HG03139 (cell line): ENCODE measurements around the gene SPP1.

Experiments used
- ATAC-seq: cut with Tn5 transposase; IDR thresholded peaks from one replicate; pipeline ENCODE4 v1.9.1; 2021; ENCODE audit not compliant: unreplicated experiment

SPP1 gene

DNA sequence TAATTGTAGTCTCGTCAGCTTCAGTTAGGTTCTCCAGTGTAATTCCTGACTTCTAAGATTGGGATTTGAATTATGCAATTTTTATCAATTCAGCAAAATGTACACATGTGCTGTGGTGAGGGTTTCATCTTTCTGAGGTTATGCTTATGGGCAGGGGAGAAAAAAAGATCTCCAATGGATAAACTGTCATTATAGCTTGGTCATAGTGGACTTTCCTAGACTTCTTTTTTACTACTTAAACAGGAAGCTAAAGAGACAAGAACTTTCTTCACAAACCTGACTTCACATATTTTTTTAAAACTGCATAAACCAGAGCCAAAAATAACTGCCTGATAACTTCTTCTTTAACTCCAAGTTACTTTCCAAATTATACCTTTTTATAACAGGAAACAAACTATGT lies 21.7 kb upstream of the SPP1 start:
- ATAC-seq = no peak

DNA sequence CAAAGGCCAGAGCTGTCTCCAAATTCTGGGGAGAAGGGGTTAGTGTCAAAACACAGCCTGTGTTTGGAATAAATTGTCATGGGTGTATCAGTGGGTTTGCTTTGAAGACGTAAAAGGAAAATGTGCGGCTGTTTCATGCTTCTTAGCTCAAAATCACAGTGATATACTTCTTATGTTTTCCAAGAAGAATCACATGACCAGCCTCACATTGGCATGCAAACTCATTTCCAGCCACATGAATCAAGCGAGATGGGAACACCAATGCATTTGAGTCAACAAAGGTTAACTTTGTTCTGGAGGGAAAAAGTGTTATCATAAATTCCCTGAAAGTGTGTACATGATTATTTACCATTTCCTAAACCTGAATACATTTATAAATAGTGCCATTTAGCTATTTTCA lies 19.0 kb upstream of the SPP1 start:
- no peak for ATAC-seq

DNA sequence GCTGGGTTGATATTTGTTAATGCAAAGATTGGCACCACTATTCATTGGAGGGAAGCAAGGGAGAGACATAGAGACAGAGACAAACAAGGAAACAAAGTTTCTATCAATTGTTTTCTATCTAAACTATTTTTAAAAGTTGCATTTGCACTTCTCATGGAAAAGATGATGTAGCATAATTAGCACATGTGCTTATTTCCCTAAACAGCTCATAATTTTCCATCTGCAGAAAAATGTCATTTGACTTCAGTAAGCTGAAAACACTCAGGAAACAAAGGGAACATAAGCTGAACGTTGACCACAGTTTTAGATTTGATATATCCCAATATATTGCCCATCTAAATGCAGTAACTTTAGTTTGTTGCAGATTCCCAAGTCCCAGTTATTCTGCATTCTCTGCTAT lies 18.5 kb upstream of the SPP1 start:
- ATAC-seq = no peak

DNA sequence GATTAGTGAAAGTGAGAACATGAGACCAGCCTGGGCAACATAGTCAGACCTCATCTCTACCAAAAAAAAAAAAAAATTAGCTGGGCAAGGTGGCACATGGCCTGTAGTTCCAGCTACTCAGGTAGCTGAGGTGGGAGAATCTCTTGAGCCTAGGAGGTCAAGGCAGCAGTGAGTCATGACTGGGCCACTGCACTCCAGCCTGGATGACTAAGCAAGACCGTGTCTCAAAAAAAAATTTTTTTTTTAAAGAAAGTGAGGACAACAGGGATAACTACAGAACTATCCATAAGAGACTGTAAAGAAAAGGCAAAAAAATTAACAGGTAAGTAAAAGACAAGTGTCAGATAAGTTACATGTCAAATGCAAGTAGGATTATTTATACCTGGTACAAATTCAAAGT lies 13.5 kb upstream of the SPP1 start:
- no peak for ATAC-seq

DNA sequence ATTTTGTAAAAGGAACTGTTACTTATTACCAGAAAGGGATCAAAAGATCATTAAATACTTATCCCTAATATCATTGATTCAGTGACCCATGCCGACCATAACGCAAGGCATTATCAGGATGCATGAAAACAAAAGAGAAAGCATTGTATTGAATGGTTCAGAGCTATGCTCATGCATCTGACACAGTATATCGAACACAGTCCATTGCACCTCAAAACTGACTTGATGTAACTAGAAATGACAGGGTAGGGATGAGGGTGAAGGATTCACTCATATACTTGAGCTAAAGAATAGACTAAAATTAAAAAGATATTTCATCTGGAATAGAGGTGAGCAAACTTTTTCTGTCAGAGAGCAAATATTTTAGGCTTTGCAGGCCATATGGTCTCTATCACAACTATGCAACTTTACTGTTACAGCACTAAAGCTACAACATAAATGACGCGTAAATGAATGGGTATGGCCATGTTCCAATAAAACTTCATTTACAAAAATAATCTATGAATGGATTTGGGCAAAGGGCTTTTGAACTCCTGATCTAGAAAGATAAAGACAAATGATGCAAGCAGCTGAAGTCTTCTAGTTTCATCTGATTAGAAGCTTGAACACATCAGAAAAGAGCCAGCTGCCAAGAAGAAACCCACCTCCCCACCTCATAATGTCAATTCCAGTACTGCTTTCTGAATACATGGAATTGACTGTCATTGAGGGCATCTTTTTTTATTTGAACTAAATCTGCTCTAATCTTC lies 12.9 kb upstream of the SPP1 start:
- ATAC-seq = no peak

DNA sequence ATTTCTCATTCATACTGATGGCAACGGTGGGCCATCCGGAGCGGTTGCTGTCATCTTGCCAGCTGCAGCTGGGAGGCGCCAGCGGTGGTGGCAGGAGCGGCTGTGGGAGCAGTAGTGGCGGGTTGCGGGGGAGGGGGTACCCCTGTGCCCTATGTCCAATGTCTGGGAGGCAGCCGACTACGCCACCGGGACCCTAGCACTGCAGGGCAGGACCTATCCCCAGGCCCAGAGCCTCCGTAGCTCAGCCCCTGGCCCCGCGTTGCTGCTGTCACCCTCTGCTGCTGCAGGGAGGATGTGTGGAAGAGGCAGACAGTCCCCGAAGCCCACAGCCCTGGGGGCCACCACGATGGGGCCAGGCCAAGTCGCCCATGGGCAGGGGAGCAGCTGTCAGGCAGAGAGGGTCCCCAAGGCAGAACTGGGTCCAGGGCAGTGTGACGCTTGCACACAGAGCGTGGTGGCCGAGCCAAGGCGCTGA lies 10.0 kb upstream of the SPP1 start:
- no peak for ATAC-seq

DNA sequence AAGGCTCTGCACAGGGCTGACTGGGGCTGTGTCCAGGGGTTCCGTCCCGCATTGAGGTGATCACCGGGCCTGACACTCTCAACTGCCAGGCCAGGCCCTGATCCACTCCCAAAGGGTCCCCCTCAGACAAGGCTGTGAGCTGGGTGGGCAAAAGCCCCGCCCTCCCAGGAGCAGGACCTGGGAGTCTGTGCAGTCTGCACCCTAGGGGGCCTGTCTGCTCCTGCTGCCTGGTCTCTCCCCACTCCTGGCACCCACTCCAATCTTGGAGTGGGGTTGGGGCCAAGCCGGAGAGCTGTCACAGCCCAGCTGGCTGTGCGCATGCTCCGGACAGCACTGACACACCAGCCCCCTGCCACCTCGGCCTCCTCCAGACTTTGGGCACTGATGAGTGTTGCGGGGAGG lies 9.4 kb upstream of the SPP1 start:
- no peak for ATAC-seq

DNA sequence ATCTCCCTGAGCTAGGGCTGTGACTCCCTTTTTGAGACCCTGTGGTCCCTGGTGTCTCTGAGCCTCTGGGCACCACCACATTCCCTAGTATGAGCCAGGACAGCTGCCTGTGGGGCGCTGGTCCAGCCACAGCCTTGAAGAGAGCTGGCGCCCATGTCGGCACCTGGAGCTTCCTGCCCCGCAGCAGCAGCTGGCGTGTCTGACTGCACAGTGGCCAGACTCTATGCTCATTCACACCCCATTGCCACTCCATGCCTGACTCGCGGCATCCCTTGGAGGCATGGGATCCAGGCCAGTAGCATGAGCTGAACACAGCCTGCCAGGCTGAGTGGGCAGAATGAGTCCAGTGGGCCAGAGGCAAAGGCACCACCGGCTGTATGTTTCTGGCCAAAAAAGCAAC lies 8.3 kb upstream of the SPP1 start:
- no peak for ATAC-seq

DNA sequence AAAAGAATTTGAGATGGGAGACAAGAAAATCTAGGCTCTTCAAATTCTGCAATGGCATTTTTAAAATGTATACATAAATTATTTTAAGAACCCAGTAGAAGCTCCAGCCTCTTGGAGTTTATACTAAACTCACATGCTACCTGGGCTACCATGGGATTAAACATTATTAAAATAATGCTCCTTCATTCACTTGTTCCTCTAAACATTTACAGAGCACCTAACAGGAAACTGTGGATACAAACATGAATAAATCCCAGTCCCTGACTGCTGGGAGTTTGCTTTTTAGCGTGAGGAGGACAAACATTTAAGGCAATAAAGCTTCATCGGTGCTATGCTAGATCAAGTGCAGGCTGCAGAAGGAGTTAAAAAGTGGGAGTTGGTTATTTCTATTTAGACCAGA lies 5.4 kb upstream of the SPP1 start:
- ATAC-seq = no peak

DNA sequence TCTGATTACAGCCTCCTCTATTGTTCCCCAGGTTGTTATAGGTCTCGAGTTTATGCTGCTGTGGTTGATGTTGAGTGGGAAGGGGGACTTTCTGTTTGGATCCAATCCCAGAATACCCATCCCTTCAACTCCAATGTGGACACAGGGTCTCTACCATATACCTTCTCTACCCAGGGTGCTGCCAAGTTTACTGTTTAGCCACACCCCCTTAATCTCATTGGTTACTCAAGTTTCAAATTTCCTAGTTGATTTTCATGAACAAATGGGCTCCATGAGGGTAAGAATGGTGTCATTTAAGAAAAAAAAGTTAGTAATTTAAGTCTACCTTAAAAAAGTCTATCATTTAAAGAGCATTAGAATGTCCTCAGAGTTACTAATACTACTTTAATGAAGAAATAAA lies 3.6 kb upstream of the SPP1 start:
- ATAC-seq = no peak

DNA sequence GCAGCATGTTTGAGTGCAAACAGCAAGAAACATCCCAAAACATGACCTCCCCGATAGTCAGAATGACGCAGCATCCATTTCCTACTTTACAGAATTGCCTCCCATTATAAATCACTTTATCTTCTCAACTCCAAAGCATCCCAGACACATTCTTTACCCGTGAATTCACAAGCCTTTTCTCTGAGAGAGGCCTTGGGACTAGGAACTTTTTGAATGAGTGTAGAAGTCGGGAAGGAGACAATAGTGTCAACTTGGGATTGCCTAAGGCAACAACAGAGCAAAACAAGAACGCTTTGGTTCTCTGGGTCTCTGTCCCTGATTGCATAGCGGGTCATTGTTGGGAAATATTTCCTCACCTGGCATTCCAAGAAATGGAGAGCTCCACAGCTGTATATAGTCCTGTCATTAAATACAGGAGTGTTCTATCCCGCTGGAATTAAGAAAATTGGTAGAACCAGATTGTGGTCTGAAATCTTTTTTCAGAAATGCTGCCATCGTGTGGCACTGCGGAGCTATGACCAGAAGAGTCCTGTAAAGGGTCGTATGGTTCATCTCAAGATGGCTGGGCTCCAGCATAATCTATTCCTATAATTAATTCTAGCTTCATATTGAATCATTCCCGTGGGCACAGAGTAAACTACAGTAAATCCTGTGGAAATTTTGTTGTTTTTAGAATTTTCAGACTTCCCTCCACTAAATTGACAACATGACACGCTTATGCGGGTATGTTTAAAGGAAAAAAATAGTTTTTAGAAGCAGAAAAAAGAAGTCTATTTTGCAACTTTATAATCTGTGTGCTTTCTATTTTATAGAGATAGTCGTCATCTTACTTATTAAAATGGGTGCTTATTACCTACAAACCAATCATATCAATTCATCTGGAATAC lies 2.0 kb upstream of the SPP1 start:
- ATAC-seq = peak; percentile 44

DNA sequence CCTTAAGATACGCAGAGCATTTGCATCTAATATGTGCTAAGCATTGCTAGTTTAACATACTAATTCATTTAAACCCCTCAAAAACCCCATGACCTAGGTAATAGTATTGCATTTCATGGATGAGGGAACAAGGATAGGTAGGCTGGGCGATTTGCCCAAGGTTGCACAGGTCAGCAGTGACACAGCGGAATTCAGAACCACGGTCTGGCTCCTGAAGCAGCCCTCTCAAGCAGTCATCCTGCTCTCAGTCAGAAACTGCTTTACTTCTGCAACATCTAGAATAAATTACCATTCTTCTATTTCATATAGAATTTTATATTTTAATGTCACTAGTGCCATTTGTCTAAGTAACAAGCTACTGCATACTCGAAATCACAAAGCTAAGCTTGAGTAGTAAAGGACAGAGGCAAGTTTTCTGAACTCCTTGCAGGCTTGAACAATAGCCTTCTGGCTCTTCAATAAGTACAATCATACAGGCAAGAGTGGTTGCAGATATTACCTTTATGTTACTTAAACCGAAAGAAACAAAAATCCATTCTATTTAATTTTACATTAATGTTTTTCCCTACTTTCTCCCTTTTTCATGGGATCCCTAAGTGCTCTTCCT lies 555 bp upstream of the SPP1 start:
- ATAC-seq = peak; percentile 28

DNA sequence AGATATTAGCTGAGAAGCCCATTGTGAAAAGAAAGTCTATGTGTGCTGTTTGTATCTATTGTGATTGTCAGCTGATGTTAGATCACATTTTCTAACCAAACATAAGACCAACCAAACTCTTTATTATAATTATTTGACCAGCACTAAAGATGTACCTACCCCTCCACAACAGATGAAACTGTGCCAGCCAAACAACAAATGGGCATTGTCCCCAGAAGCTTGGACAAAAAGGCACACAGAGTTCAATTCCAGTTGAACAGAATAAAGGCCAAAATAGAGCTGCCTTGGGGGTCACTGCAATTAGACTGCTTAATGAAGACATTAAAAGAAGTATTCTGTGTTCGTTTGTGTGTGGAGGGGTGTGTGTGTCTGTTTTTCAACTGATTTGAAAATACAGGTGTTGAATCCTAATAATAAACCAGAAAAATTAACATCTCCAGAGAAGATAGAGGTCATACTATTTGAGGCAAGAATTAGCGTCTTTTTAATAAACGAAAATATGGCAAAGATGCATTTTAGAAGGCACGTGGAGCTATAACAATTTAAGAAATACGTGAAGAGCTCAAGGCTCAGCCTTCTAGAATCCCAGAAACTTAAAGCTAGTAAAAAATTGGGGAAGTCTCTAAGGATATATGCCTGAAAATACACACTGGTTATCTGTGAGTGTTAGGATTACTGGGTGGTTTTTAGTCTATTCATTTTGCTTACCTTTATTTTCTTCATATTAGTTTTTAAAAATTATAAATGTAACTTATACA lies 2.2 kb downstream of the SPP1 start:
- no peak for ATAC-seq

DNA sequence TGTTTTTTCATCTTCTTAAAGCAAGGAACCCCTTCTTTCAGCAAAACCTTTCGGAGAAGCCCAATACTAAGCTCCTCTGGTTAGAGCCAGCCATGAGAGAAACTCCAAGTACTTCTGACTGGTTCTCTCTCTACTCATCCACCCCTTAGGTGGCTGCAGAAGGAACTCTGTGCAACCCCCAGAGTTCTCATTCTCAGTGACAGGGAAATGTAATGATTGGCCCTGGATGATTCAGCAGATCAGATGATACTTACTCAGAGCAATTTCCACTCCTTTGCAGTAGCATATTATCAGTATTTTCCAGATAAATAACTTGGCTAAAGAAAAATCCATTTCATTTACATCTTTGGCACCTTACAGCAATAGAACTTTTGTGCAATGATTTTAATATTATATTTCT lies 3.2 kb downstream of the SPP1 start:
- no peak for ATAC-seq

DNA sequence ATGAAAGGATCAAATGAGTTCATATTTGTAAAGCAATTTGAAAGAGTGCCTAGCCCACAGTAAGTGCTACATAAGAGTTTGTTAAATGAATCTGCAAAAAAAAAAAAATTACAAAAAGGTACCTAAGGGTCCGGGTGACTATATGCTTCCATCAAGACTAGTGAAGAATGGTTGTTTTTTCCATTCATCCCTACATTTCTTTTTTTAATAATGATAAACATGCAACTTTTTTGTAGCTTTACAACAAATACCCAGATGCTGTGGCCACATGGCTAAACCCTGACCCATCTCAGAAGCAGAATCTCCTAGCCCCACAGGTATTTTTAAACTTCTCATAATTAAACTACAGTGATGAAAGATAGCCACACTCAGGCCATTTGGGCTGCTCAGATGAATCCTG lies 4.3 kb downstream of the SPP1 start:
- no peak for ATAC-seq

DNA sequence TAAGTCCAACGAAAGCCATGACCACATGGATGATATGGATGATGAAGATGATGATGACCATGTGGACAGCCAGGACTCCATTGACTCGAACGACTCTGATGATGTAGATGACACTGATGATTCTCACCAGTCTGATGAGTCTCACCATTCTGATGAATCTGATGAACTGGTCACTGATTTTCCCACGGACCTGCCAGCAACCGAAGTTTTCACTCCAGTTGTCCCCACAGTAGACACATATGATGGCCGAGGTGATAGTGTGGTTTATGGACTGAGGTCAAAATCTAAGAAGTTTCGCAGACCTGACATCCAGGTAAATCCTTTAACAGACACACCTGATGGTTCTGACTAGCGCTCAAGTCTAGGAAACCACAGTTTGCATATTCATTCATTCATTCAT lies 6.0 kb downstream of the SPP1 start:
- no peak for ATAC-seq

DNA sequence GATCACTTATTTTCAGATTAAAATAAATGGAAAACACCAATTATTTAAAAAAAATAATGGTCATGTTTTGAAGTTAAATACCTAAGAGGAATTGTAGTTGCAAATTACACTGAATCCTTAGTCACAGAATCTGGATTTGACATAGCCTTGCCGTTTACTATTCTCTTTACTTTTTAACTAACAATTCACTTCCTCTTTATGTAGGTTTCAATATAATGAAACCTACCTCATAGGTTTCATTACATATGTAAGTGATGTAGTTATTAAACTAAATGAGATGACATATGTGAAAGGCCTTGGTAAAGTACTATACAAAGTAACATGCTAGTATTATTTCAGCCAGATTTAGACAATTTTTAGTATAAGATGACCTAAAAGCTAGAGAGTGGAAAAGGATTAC lies 6.5 kb downstream of the SPP1 start:
- ATAC-seq = no peak

DNA sequence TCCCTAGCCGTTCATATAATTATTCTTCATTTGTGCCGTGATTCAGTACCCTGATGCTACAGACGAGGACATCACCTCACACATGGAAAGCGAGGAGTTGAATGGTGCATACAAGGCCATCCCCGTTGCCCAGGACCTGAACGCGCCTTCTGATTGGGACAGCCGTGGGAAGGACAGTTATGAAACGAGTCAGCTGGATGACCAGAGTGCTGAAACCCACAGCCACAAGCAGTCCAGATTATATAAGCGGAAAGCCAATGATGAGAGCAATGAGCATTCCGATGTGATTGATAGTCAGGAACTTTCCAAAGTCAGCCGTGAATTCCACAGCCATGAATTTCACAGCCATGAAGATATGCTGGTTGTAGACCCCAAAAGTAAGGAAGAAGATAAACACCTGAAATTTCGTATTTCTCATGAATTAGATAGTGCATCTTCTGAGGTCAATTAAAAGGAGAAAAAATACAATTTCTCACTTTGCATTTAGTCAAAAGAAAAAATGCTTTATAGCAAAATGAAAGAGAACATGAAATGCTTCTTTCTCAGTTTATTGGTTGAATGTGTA lies 7.0 kb downstream of the SPP1 start:
- no peak for ATAC-seq

DNA sequence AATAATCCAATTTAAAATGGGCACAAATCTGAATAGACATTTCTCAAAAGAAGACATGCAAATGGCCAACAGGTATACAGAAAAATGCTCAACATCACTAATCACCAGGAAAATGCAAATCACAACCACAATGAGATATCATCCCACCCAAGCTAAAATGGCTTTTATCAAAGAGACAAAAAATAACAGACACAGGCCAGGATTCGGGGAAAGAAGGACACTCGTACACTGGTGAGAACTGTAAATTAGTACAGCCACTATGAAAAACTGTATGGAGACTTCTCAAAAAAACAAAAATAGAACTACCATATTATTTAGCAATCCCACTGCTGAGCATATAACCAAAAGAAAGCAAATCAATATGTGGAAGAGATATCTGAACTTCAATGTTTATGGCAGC lies 8.5 kb downstream of the SPP1 start:
- ATAC-seq = no peak

DNA sequence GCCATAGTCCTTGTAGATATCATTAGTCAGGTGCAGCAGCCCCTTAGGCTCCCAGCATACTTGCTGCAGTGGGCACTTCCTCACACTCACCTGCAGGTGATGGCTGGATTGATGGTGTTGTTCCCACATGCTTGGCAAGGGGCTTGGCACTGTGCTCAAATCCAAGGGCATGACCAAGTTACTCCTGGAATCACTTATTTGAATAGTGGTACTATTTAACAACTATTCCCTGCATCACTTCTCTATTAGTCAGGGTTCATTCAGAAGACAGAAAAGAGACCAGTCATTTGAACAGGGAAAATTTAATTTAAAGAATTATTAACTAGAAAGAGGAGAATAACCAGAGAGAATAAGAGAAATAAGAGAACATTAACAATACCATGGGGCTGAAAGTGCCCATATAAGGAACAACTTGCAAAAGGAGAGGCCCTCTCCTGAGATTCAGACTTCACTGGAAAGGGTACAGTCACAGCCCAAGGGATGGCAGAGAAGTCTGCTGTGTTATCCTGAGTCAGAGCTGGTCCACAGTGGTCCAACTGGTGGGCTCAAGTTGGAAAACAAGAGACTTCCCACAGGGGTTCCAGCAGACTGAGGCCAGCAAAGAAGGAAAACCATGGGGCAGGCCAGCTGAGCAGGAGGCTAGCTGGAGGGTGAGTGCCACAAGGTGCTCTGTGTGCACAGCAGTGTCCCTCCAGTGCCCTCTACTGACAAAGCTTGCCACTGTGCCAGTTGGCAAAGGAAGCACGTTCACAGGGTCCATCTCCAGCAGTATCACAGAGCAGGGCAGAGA lies 9.8 kb downstream of the SPP1 start:
- ATAC-seq = no peak
